GM23338 (cell line): ENCODE data around the gene SCAMP5. TPM values are rescaled to one million over a fixed set of nuclear protein-coding genes. Genes with fewer than 3 reads are reported as not detected.

Source experiments
- ATAC-seq: fragments of 200-7000 bp; cut with Tn5 transposase; 3 replicates; pipeline ENCODE4 v1.9.1; 2020
- DNase-seq: peaks from one replicate; pipeline ENCODE4 v3.0.0-alpha.2; 2015; ENCODE audit warnings: low spot score
- H2AFZ ChIP-seq: fragments of 200-600 bp; sonication (generic); 2 replicates; pipeline ENCODE4 v1.8.0; 2016; ENCODE audit warnings: antibody characterized with exemption, mild to moderate bottlenecking, moderate library complexity
- H3F3A ChIP-seq: fragments of 200-600 bp; sonication (generic); replicated peaks from 2 replicates; pipeline ENCODE4 v1.8.0; 2017; ENCODE audit warnings: antibody characterized with exemption, mixed run types, low read depth
- H3K27ac ChIP-seq: fragments of 200-600 bp; sonication (generic); 2 replicates; pipeline ENCODE4 v1.6.1; 2016; ENCODE audit warnings: low read depth
- H3K27me3 ChIP-seq: fragments of 200-600 bp; sonication (generic); 2 replicates; pipeline ENCODE4 v1.8.0; 2016; ENCODE audit warnings: mild to moderate bottlenecking, mixed run types, moderate library complexity; ENCODE audit not compliant: insufficient read depth
- H3K36me3 ChIP-seq: fragments of 200-600 bp; sonication (generic); 2 replicates; pipeline ENCODE4 v1.8.0; 2016; ENCODE audit warnings: mild to moderate bottlenecking; ENCODE audit not compliant: insufficient read depth
- H3K4me1 ChIP-seq: fragments of 200-600 bp; sonication (generic); 2 replicates; pipeline ENCODE4 v1.8.0; 2016; ENCODE audit warnings: mild to moderate bottlenecking, moderate library complexity; ENCODE audit not compliant: insufficient read depth
- H3K4me2 ChIP-seq: fragments of 200-600 bp; sonication (generic); 2 replicates; pipeline ENCODE4 v1.7.1; 2017; ENCODE audit warnings: mixed run types
- H3K4me3 ChIP-seq: fragments of 200-600 bp; sonication (generic); 2 replicates; pipeline ENCODE4 v1.6.1; 2016; ENCODE audit warnings: mixed run types
- H3K79me2 ChIP-seq: fragments of 200-600 bp; sonication (generic); replicated peaks from 2 replicates; pipeline ENCODE4 v1.8.0; 2017; ENCODE audit warnings: mild to moderate bottlenecking; ENCODE audit not compliant: insufficient read depth
- H3K9me2 ChIP-seq: fragments of 200-600 bp; sonication (generic); 2 replicates; pipeline ENCODE4 v1.8.0; 2017; ENCODE audit not compliant: insufficient read depth
- H4K20me1 ChIP-seq: fragments of 200-600 bp; sonication (generic); replicated peaks from 2 replicates; pipeline ENCODE4 v1.8.0; 2017; ENCODE audit warnings: mild to moderate bottlenecking; ENCODE audit not compliant: insufficient read depth
- H3K27ac Mint-ChIP-seq: 2 replicates; pipeline ENCODE4 v1.8.0; 2020; ENCODE audit warnings: inconsistent platforms, mild to moderate bottlenecking, moderate library complexity, mixed read lengths
- H3K27me3 Mint-ChIP-seq: 3 replicates; pipeline ENCODE4 v1.8.0; 2022; ENCODE audit warnings: low read depth, mild to moderate bottlenecking, moderate library complexity, mixed read lengths, inconsistent platforms; ENCODE audit not compliant: insufficient read depth, poor library complexity
- H3K36me3 Mint-ChIP-seq: 3 replicates; pipeline ENCODE4 v1.8.0; 2021; ENCODE audit warnings: low read depth, mild to moderate bottlenecking, inconsistent platforms, moderate library complexity, mixed read lengths
- H3K4me1 Mint-ChIP-seq: 3 replicates; pipeline ENCODE4 v1.8.0; 2020; ENCODE audit warnings: mild to moderate bottlenecking, inconsistent platforms, mixed read lengths
- H3K4me3 Mint-ChIP-seq: 3 replicates; pipeline ENCODE4 v1.8.0; 2021; ENCODE audit warnings: moderate library complexity, mild to moderate bottlenecking, inconsistent platforms, mixed read lengths
- H3K9me3 Mint-ChIP-seq: 3 replicates; pipeline ENCODE4 v1.8.0; 2020; ENCODE audit warnings: moderate library complexity, mild to moderate bottlenecking, inconsistent platforms, mixed read lengths
- EZH2phosphoT487 ChIP-seq: fragments of 200-600 bp; sonication (generic); IDR thresholded peaks from one replicate; pipeline ENCODE4 v1.8.1; 2018; ENCODE audit warnings: antibody characterized with exemption; ENCODE audit not compliant: unreplicated experiment
- JUNB ChIP-seq: IDR thresholded peaks from one replicate; pipeline ENCODE4 v1.6.1; 2016; ENCODE audit warnings: antibody characterized with exemption; ENCODE audit not compliant: unreplicated experiment
- NANOG ChIP-seq: IDR thresholded peaks from 2 replicates; pipeline ENCODE4 v1.6.1; 2016; ENCODE audit warnings: antibody characterized with exemption, borderline replicate concordance
- POLR2AphosphoS5 ChIP-seq: IDR thresholded peaks from 2 replicates; pipeline ENCODE4 v1.6.1; 2016; ENCODE audit warnings: antibody characterized with exemption, low read depth
- STAT1 ChIP-seq: IDR thresholded peaks from one replicate; pipeline ENCODE4 v1.6.1; 2016; ENCODE audit warnings: antibody characterized with exemption; ENCODE audit not compliant: unreplicated experiment
- ZNF114 ChIP-seq: fragments of 250-450 bp; sonication (Bioruptor Pico); IDR thresholded peaks from 2 replicates; pipeline ENCODE4 v1.5.0; 2020; ENCODE audit warnings: mild to moderate bottlenecking, moderate library complexity
- ZNF331 ChIP-seq: fragments of 250-450 bp; sonication (Bioruptor Pico); IDR thresholded peaks from 2 replicates; pipeline ENCODE4 v1.5.0; 2020; ENCODE audit warnings: low read depth, mild to moderate bottlenecking, moderate library complexity
- polyA plus RNA-seq: library from polyadenylated mRNA; unstranded; fragments of >200 nt; fragmentation: Nextera tagmentation; extraction: Ambion mirVana; gene quantifications from 2 replicates; pipeline ENCODE4 v1.2.1, GENCODE V29; 2016
- total RNA-seq: library from RNA; depleted of rRNA; stranded (reverse); fragments of >200 nt; shearing (Covaris generic); gene quantifications from 2 replicates; pipeline ENCODE4 v1.2.3, GENCODE V29; 2014
- TF ChIP-seq, protein P1 (sequence below): IDR thresholded peaks from 2 replicates; pipeline ENCODE4 v1.6.1; 2016; ENCODE audit warnings: antibody characterized with exemption
- TF ChIP-seq, protein P2 (sequence below): IDR thresholded peaks from one replicate; pipeline ENCODE4 v1.6.1; 2018; ENCODE audit warnings: antibody characterized with exemption; ENCODE audit not compliant: unreplicated experiment
- TF ChIP-seq, protein P3 (sequence below): fragments of 250-450 bp; sonication (Bioruptor Pico); IDR thresholded peaks from 2 replicates; pipeline ENCODE4 v1.5.0; 2020; ENCODE audit warnings: mild to moderate bottlenecking, moderate library complexity

The SCAMP5 gene
- total and polyA plus RNA-seq, 2 experiments from 2014 or later, result 12.8 to 43.3 TPM

DNA sequence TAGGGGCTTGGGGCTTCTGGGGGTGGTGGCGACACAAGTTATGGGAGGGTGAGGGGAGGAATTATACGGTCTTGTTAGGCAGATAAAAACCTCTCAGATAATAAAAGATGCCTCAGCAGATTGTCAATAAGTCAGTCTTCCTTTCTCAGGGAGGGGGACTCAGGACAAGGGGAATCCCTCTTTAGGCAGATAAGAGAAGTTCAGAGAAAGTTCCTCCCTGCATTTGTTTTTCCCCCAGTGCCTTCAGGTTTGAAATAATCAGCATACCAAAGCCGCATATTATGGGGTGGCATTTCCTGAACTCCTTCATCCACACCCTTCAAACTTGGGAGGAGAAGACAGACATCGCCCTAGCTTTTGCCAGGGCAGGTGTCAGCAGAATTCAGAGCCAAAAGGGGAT is 36.5 kb downstream of the SCAMP5 start:
- peaks cover 3% of the 10 kb centered on the region; the same call in 1 of the 2 replicates for H4K20me1 ChIP-seq
- H3K36me3 Mint-ChIP-seq, result peaks cover 12% of the 10 kb centered on the region
- no peaks in the 10 kb centered on the region for H3K27me3 ChIP-seq
- peaks cover 30% of the 10 kb centered on the region for H3K4me1 ChIP-seq
- peaks cover 72% of the 10 kb centered on the region for H3K4me1 Mint-ChIP-seq
- no peak overlapping the region for H3K4me3 Mint-ChIP-seq
- H3K9me3 Mint-ChIP-seq, result no peaks in the 10 kb centered on the region; the same call in 2 of the 3 replicates
- H2AFZ ChIP-seq, result no peak overlapping the region
- TF ChIP-seq POLR2AphosphoS5 (no peak), NANOG (no peak), JUNB (no peak)
- TF ChIP-seq, protein P1, sequence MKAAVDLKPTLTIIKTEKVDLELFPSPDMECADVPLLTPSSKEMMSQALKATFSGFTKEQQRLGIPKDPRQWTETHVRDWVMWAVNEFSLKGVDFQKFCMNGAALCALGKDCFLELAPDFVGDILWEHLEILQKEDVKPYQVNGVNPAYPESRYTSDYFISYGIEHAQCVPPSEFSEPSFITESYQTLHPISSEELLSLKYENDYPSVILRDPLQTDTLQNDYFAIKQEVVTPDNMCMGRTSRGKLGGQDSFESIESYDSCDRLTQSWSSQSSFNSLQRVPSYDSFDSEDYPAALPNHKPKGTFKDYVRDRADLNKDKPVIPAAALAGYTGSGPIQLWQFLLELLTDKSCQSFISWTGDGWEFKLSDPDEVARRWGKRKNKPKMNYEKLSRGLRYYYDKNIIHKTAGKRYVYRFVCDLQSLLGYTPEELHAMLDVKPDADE, result no peak
- H3F3A ChIP-seq, result 0 out of 2 replicates have a peak, but pooled peaks cover 2% of the 10 kb centered on the region
- H3K27me3 Mint-ChIP-seq, result peaks cover 9% of the 10 kb centered on the region
- no peaks in the 10 kb centered on the region for H3K36me3 ChIP-seq
- no peak overlapping the region for H3K27ac ChIP-seq
- H3K4me3 ChIP-seq, result no peak overlapping the region
- H3K27ac Mint-ChIP-seq, result no peak overlapping the region
- H3K79me2 ChIP-seq, result 0 out of 2 replicates have a peak, but pooled peaks cover 5% of the 10 kb centered on the region
- DNase-seq (peak; percentile 21), ATAC-seq (no peak)
- H3K4me2 ChIP-seq, result no peak overlapping the region; the same call in 1 of the 2 replicates
- no peaks in the 10 kb centered on the region for H3K9me2 ChIP-seq

DNA sequence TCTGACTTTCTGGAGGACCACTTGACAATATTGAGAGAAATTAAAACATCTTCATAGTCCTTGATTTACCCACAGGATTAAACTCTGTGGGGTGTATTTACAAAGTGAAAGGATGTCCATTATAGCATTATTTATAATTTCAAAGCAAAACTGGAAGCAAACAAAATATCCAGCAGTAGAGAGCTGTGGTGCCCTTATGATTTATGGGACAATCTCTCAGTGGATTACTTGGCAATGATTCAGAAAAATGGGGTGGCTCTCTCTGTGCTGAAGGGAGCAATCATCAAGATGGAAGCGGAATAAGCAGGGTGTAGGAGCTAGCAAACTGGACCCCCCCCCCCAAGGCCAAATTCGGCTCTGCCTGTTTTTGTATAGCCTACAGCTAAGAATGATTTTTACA is 37.0 kb downstream of the SCAMP5 start:
- no peak overlapping the region for H3K4me2 ChIP-seq
- 0 out of 2 replicates have a peak, but pooled peaks cover 5% of the 10 kb centered on the region for H3K79me2 ChIP-seq
- no peak for DNase-seq
- no peak overlapping the region for H3K27ac ChIP-seq
- H2AFZ ChIP-seq, result no peak overlapping the region
- 0 out of 2 replicates have a peak, but pooled peaks cover 2% of the 10 kb centered on the region for H3F3A ChIP-seq
- Mint-ChIP-seq H3K9me3 (no peaks in the 10 kb centered on the region; the same call in 2 of the 3 replicates), H3K4me3 (no peak overlapping the region), H3K27me3 (peaks cover 8% of the 10 kb centered on the region), H3K27ac (no peak overlapping the region), H3K36me3 (peaks cover 16% of the 10 kb centered on the region), H3K4me1 (peaks cover 76% of the 10 kb centered on the region)
- H3K4me1 ChIP-seq, result peaks cover 30% of the 10 kb centered on the region
- H4K20me1 ChIP-seq, result peaks cover 3% of the 10 kb centered on the region; the same call in 1 of the 2 replicates
- H3K36me3 ChIP-seq, result no peaks in the 10 kb centered on the region
- ATAC-seq, result no peak
- no peaks in the 10 kb centered on the region for H3K9me2 ChIP-seq
- H3K4me3 ChIP-seq, result no peak overlapping the region
- TF ChIP-seq, protein P2, sequence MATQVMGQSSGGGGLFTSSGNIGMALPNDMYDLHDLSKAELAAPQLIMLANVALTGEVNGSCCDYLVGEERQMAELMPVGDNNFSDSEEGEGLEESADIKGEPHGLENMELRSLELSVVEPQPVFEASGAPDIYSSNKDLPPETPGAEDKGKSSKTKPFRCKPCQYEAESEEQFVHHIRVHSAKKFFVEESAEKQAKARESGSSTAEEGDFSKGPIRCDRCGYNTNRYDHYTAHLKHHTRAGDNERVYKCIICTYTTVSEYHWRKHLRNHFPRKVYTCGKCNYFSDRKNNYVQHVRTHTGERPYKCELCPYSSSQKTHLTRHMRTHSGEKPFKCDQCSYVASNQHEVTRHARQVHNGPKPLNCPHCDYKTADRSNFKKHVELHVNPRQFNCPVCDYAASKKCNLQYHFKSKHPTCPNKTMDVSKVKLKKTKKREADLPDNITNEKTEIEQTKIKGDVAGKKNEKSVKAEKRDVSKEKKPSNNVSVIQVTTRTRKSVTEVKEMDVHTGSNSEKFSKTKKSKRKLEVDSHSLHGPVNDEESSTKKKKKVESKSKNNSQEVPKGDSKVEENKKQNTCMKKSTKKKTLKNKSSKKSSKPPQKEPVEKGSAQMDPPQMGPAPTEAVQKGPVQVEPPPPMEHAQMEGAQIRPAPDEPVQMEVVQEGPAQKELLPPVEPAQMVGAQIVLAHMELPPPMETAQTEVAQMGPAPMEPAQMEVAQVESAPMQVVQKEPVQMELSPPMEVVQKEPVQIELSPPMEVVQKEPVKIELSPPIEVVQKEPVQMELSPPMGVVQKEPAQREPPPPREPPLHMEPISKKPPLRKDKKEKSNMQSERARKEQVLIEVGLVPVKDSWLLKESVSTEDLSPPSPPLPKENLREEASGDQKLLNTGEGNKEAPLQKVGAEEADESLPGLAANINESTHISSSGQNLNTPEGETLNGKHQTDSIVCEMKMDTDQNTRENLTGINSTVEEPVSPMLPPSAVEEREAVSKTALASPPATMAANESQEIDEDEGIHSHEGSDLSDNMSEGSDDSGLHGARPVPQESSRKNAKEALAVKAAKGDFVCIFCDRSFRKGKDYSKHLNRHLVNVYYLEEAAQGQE, result no peak
- TF ChIP-seq, protein P3, sequence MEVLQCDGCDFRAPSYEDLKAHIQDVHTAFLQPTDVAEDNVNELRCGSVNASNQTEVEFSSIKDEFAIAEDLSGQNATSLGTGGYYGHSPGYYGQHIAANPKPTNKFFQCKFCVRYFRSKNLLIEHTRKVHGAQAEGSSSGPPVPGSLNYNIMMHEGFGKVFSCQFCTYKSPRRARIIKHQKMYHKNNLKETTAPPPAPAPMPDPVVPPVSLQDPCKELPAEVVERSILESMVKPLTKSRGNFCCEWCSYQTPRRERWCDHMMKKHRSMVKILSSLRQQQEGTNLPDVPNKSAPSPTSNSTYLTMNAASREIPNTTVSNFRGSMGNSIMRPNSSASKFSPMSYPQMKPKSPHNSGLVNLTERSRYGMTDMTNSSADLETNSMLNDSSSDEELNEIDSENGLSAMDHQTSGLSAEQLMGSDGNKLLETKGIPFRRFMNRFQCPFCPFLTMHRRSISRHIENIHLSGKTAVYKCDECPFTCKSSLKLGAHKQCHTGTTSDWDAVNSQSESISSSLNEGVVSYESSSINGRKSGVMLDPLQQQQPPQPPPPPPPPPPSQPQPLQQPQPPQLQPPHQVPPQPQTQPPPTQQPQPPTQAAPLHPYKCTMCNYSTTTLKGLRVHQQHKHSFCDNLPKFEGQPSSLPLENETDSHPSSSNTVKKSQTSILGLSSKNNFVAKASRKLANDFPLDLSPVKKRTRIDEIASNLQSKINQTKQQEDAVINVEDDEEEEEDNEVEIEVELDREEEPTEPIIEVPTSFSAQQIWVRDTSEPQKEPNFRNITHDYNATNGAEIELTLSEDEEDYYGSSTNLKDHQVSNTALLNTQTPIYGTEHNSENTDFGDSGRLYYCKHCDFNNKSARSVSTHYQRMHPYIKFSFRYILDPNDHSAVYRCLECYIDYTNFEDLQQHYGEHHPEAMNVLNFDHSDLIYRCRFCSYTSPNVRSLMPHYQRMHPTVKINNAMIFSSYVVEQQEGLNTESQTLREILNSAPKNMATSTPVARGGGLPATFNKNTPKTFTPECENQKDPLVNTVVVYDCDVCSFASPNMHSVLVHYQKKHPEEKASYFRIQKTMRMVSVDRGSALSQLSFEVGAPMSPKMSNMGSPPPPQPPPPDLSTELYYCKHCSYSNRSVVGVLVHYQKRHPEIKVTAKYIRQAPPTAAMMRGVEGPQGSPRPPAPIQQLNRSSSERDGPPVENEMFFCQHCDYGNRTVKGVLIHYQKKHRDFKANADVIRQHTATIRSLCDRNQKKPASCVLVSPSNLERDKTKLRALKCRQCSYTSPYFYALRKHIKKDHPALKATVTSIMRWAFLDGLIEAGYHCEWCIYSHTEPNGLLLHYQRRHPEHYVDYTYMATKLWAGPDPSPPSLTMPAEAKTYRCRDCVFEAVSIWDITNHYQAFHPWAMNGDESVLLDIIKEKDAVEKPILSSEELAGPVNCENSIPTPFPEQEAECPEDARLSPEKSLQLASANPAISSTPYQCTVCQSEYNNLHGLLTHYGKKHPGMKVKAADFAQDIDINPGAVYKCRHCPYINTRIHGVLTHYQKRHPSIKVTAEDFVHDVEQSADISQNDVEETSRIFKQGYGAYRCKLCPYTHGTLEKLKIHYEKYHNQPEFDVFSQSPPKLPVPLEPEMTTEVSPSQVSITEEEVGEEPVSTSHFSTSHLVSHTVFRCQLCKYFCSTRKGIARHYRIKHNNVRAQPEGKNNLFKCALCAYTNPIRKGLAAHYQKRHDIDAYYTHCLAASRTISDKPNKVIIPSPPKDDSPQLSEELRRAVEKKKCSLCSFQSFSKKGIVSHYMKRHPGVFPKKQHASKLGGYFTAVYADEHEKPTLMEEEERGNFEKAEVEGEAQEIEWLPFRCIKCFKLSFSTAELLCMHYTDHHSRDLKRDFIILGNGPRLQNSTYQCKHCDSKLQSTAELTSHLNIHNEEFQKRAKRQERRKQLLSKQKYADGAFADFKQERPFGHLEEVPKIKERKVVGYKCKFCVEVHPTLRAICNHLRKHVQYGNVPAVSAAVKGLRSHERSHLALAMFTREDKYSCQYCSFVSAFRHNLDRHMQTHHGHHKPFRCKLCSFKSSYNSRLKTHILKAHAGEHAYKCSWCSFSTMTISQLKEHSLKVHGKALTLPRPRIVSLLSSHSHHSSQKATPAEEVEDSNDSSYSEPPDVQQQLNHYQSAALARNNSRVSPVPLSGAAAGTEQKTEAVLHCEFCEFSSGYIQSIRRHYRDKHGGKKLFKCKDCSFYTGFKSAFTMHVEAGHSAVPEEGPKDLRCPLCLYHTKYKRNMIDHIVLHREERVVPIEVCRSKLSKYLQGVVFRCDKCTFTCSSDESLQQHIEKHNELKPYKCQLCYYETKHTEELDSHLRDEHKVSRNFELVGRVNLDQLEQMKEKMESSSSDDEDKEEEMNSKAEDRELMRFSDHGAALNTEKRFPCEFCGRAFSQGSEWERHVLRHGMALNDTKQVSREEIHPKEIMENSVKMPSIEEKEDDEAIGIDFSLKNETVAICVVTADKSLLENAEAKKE (CRISPR knock-in tag), result no peak
- TF ChIP-seq EZH2phosphoT487 (no peak), ZNF114 (CRISPR knock-in tag) (no peak), STAT1 (no peak), ZNF331 (CRISPR knock-in tag) (no peak), POLR2AphosphoS5 (no peak)
- TF ChIP-seq, protein P1, result no peak
- no peaks in the 10 kb centered on the region for H3K27me3 ChIP-seq
